Right atrium auricular region (tissue), 2 donors: ENCODE data around the gene POLR3A. TPM values are rescaled to one million over a fixed set of nuclear protein-coding genes. Genes with fewer than 3 reads are reported as not detected.
"Not testable (repeated sequence)": the region's sequence is repeated elsewhere in the genome, so short reads cannot be mapped to it uniquely, and the experiment has no call there.

Experiments
- DNase-seq: peaks from one replicate; pipeline ENCODE4 v3.0.0-alpha.2; 2019; ENCODE audit warnings: low spot score
- H3K27ac ChIP-seq, 2 donors: fragments of 200-600 bp; sonication (generic); 1 replicate in 1 of 2; 2 replicates in 1 of 2; pipeline ENCODE4 v1.5.1; 2016 to 2019
- H3K27me3 ChIP-seq, 2 donors: fragments of 200-600 bp; sonication (generic); one replicate each; pipeline versions ENCODE4 v1.5.1 to v1.6.0; 2017 to 2019
- H3K36me3 ChIP-seq: fragments of 200-600 bp; sonication (generic); one replicate; pipeline ENCODE4 v1.5.1; 2016
- H3K4me1 ChIP-seq, 2 donors: fragments of 200-600 bp; sonication (generic); one replicate each; pipeline versions ENCODE4 v1.5.1 to v1.6.0; 2017 to 2019
- H3K4me3 ChIP-seq, 2 donors: fragments of 200-600 bp; sonication (generic); 1 replicate in 1 of 2; 2 replicates in 1 of 2; pipeline ENCODE4 v1.5.1; 2017 to 2019; ENCODE audit warnings: mild to moderate bottlenecking in 1 of 2, moderate library complexity in 1 of 2
- H3K9me3 ChIP-seq, 2 donors: fragments of 200-600 bp; sonication (generic); one replicate each; pipeline ENCODE4 v1.5.1; 2019
- CTCF ChIP-seq, 2 donors: fragments of 200-600 bp; sonication (generic); IDR thresholded peaks; one replicate each; pipeline ENCODE4 v1.5.1; 2019; ENCODE audit warnings: antibody characterized with exemption in 2 of 2
- total RNA-seq, 2 donors: library from RNA; depleted of rRNA; stranded (reverse); fragments of >200 nt; gene quantifications; one replicate each; pipeline ENCODE4 v1.1.0, GENCODE V29; 2016

The POLR3A gene
- total RNA-seq = 1 to 10 TPM; 6.9 to 8.2 TPM

GRCh38 chr10:78029269-78030226 is at the start of gene POLR3A:
POLR3A (minus strand) TSS chr10:78029515; CDS start chr10:78029407, 108 bp downstream.
- peak; percentile 96 for DNase-seq
- TF ChIP-seq CTCF (IDR thresholded peaks at IDR 0.05) = peak; percentile 69 to 81
- Histone ChIP-seq H3K36me3 (peaks cover 15% of the 10 kb centered on the region), H3K9me3 (no peaks in the 10 kb centered on the region), H3K27me3 (no peaks in the 10 kb centered on the region), H3K27ac (peak within 1 kb of the TSS; percentile 79 to 83), H3K4me1 (peaks cover 0 to 24% of the 10 kb centered on the region in 2 donors), H3K4me3 (peak within 1 kb of the TSS; percentile 95 to 99)

GRCh38 chr10:78078539-78079330 is 49.4 kb upstream of the POLR3A start:
- H3K36me3 ChIP-seq = no peaks in the 10 kb centered on the region
- no peak for TF ChIP-seq CTCF (IDR thresholded peaks at IDR 0.05)
- no peak overlapping the region for H3K4me3 ChIP-seq
- H3K4me1 ChIP-seq = no peaks in the 10 kb centered on the region
- no peak overlapping the region for H3K27ac ChIP-seq
- no peak for DNase-seq
- H3K27me3 ChIP-seq = no peaks in the 10 kb centered on the region
- no peaks in the 10 kb centered on the region for H3K9me3 ChIP-seq

- not testable (repeated sequence) for H3K27ac ChIP-seq, DNase-seq
These were observed 46.5 kb upstream of the POLR3A start for GRCh38 chr10:78075806-78076205.

GRCh38 chr10:78072504-78072903 is 43.2 kb upstream of the POLR3A start:
- Histone ChIP-seq H3K36me3 (no peaks in the 10 kb centered on the region), H3K9me3 (no peaks in the 10 kb centered on the region), H3K4me3 (no peak overlapping the region), H3K27ac (no peak overlapping the region), H3K4me1 (peaks cover 0 to 4% of the 10 kb centered on the region in 2 donors), H3K27me3 (no peaks in the 10 kb centered on the region)
- no peak for TF ChIP-seq CTCF (IDR thresholded peaks at IDR 0.05)
- DNase-seq = no peak

More at GRCh38 chr10:78075806-78076205, 46.5 kb upstream of the POLR3A start:
- not testable (repeated sequence) for H3K27me3 ChIP-seq, H3K4me3 ChIP-seq, H3K9me3 ChIP-seq, H3K4me1 ChIP-seq, H3K36me3 ChIP-seq

- Histone ChIP-seq H3K9me3 (no peaks in the 10 kb centered on the region), H3K36me3 (no peaks in the 10 kb centered on the region), H3K27ac (no peak overlapping the region), H3K4me1 (peaks cover 0 to 4% of the 10 kb centered on the region in 2 donors), H3K27me3 (no peaks in the 10 kb centered on the region), H3K4me3 (no peak overlapping the region)
- TF ChIP-seq CTCF (IDR thresholded peaks at IDR 0.05) = no peak
- no peak for DNase-seq
These were observed 42.5 kb upstream of the POLR3A start for GRCh38 chr10:78071857-78072179.
